SK-N-SH (cell line): ENCODE data around the gene ACTRT3. TPM values are rescaled to one million over a fixed set of nuclear protein-coding genes. Genes with fewer than 3 reads are reported as not detected.

ENCODE experiments used
- CTCF ChIA-PET: fragments of 300-600, 350-600 bp; formaldehyde crosslinking; extraction: SDS; loops from one replicate; lab custom pipeline; 2021; lab: Yijun Ruan, JAX
- POLR2A ChIA-PET: fragments of 350-600 bp; sonication (Branson Sonifier 250); formaldehyde crosslinking; extraction: SDS; loops from one replicate; lab custom pipeline; 2020; ENCODE audit warnings: antibody characterized with exemption, inconsistent platforms; lab: Yijun Ruan, JAX
- DNase-seq: peaks from one replicate; pipeline ENCODE4 v3.0.0; 2012
- H2AFZ ChIP-seq: fragments of 200-600 bp; sonication (generic); 2 replicates; pipeline ENCODE4 v1.8.1; 2016; ENCODE audit warnings: antibody characterized with exemption, mild to moderate bottlenecking, low read depth
- H3F3A ChIP-seq: fragments of 200-600 bp; sonication (generic); replicated peaks from 2 replicates; pipeline ENCODE3; 2016; ENCODE audit warnings: antibody characterized with exemption, mild to moderate bottlenecking; ENCODE audit not compliant: insufficient read depth
- H3K27ac ChIP-seq, 2 experiments: fragments of 200-500 bp in 1 of 2; fragments of 200-600 bp in 1 of 2; sonication (Bioruptor generic) in 1 of 2; sonication (generic), shearing (Covaris generic) in 1 of 2; 2 replicates each; pipeline versions ENCODE4 v1.5.1 to v1.6.1; 2014 to 2016; ENCODE audit warnings: low read depth in 2 of 2, inconsistent platforms in 1 of 2, low read length in 1 of 2, mild to moderate bottlenecking in 1 of 2, mixed read lengths in 1 of 2
- H3K27me3 ChIP-seq: fragments of 200-600 bp; sonication (generic), shearing (Covaris generic); 2 replicates; pipeline ENCODE4 v1.6.1; 2016; ENCODE audit warnings: mixed run types; ENCODE audit not compliant: insufficient read depth
- H3K36me3 ChIP-seq, 2 experiments: fragments of 200-500 bp in 1 of 2; fragments of 200-600 bp in 1 of 2; sonication (Bioruptor generic) in 1 of 2; sonication (generic) in 1 of 2; replicated peaks in 1 of 2; 2 replicates each; pipeline versions ENCODE3 to v1.5.1; 2014 to 2016; ENCODE audit warnings: low read length in 1 of 2, mild to moderate bottlenecking in 1 of 2; ENCODE audit not compliant: insufficient read depth in 2 of 2, control insufficient read depth in 1 of 2
- H3K4me1 ChIP-seq, 2 experiments: fragments of 200-500 bp in 1 of 2; fragments of 200-600 bp in 1 of 2; sonication (Bioruptor generic) in 1 of 2; sonication (generic), shearing (Covaris generic) in 1 of 2; 2 replicates each; pipeline versions ENCODE4 v1.5.1 to v1.6.1; 2014 to 2016; ENCODE audit warnings: low read depth in 1 of 2, low read length in 1 of 2, mixed run types in 1 of 2; ENCODE audit not compliant: insufficient read depth in 2 of 2, control insufficient read depth in 1 of 2
- H3K4me2 ChIP-seq: fragments of 200-600 bp; sonication (generic), shearing (Covaris generic); 2 replicates; pipeline ENCODE4 v1.6.1; 2017; ENCODE audit warnings: mixed run types
- H3K4me3 ChIP-seq, 2 experiments: fragments of 200-500 bp in 1 of 2; fragments of 200-600 bp in 1 of 2; sonication (Bioruptor generic) in 1 of 2; sonication (generic), shearing (Covaris generic) in 1 of 2; 2 replicates each; pipeline versions ENCODE4 v1.5.1 to v1.8.1; 2014 to 2016; ENCODE audit warnings: low read depth in 2 of 2, inconsistent platforms in 1 of 2, low read length in 1 of 2, mild to moderate bottlenecking in 1 of 2, mixed read lengths in 1 of 2, moderate library complexity in 1 of 2
- H3K79me2 ChIP-seq: fragments of 200-600 bp; sonication (generic); 2 replicates; pipeline ENCODE4 v1.8.1; 2017; ENCODE audit warnings: mild to moderate bottlenecking; ENCODE audit not compliant: insufficient read depth
- H3K9ac ChIP-seq: fragments of 200-600 bp; sonication (generic); 2 replicates; pipeline ENCODE4 v1.6.1; 2017; ENCODE audit warnings: mixed run types
- H3K9me2 ChIP-seq: fragments of 200-600 bp; sonication (generic); 2 replicates; pipeline ENCODE4 v1.6.1; 2017; ENCODE audit warnings: mixed run types
- H3K9me3 ChIP-seq: fragments of 200-600 bp; sonication (generic); 2 replicates; pipeline ENCODE4 v1.6.1; 2017; ENCODE audit warnings: mixed run types, mild to moderate bottlenecking, moderate library complexity
- H4K20me1 ChIP-seq: fragments of 200-600 bp; sonication (generic); 2 replicates; pipeline ENCODE4 v1.6.1; 2017; ENCODE audit warnings: mild to moderate bottlenecking, mixed run types; ENCODE audit not compliant: insufficient read depth
- CHD2 ChIP-seq: fragments of 150-350 bp; IDR thresholded peaks from 2 replicates; pipeline ENCODE4 v1.6.1; 2018; ENCODE audit warnings: low read length; ENCODE audit not compliant: partially characterized antibody
- ELF1 ChIP-seq: IDR thresholded peaks from 2 replicates; pipeline ENCODE4 v1.4.0; 2012
- EP300 ChIP-seq, 2 experiments: IDR thresholded peaks; 2 replicates each; pipeline versions ENCODE4 v1.4.0 to v1.6.1; 2012; ENCODE audit warnings: borderline replicate concordance in 1 of 2, low read depth in 1 of 2, low read length in 1 of 2
- EZH2phosphoT487 ChIP-seq: fragments of 200-600 bp; sonication (generic); IDR thresholded peaks from 2 replicates; pipeline ENCODE4 v1.6.1; 2017; ENCODE audit warnings: low read depth, mixed run types, mild to moderate bottlenecking, antibody characterized with exemption, moderate library complexity, borderline replicate concordance
- FOSL2 ChIP-seq: IDR thresholded peaks from 2 replicates; pipeline ENCODE4 v1.4.0; 2012; ENCODE audit warnings: low read depth, mild to moderate bottlenecking, moderate library complexity, borderline replicate concordance
- FOXM1 ChIP-seq: IDR thresholded peaks from 2 replicates; pipeline ENCODE4 v1.4.0; 2012; ENCODE audit warnings: low read depth, mild to moderate bottlenecking
- MEF2A ChIP-seq: IDR thresholded peaks from 2 replicates; pipeline ENCODE4 v1.4.0; 2012; ENCODE audit warnings: low read depth, borderline replicate concordance
- NFIC ChIP-seq: IDR thresholded peaks from 2 replicates; pipeline ENCODE4 v1.4.0; 2012; ENCODE audit warnings: borderline replicate concordance
- POLR2AphosphoS5 ChIP-seq: IDR thresholded peaks from 2 replicates; pipeline ENCODE4 v1.6.1; 2012; ENCODE audit warnings: low read depth, low read length
- RFX5 ChIP-seq: IDR thresholded peaks from 2 replicates; pipeline ENCODE4 v1.6.1; 2012; ENCODE audit warnings: mild to moderate bottlenecking, improper control_type of control experiment, low read length
- RXRA ChIP-seq: IDR thresholded peaks from 2 replicates; pipeline ENCODE4 v1.4.0; 2012; ENCODE audit warnings: low read depth, mild to moderate bottlenecking, borderline replicate concordance
- SMC3 ChIP-seq: IDR thresholded peaks from 2 replicates; pipeline ENCODE4 v1.6.1; 2012; ENCODE audit warnings: low read depth, low read length, improper control_type of control experiment
- TEAD4 ChIP-seq: IDR thresholded peaks from 2 replicates; pipeline ENCODE4 v1.4.0; 2012; ENCODE audit warnings: mild to moderate bottlenecking, borderline replicate concordance; ENCODE audit not compliant: insufficient read depth
- WGBS: methylation state at CpG from one replicate; pipeline ENCODE4 v1.1.6; 2017; ENCODE audit warnings: low lambda C conversion rate; 5-methylcytosine and 5-hydroxymethylcytosine counted together
- polyA plus RNA-seq, 3 experiments: library from polyadenylated mRNA; depleted of rRNA; stranded (reverse); fragments of >200 nt; gene quantifications; 2 replicates each; pipeline ENCODE4 v1.2.3, GENCODE V29; 2012
- TF ChIP-seq, protein P1 (sequence below): fragments of 150-350 bp; IDR thresholded peaks from 2 replicates; pipeline ENCODE4 v1.6.1; 2017; ENCODE audit warnings: antibody characterized with exemption, low read length, low read depth, borderline replicate concordance
- TF ChIP-seq, protein P2 (sequence below): IDR thresholded peaks from 2 replicates; pipeline ENCODE4 v1.4.0; 2012; ENCODE audit warnings: low read depth, borderline replicate concordance

The ACTRT3 gene
- polyA plus RNA-seq, 1 of the 3 experiments (the other 2 are of a cell fraction): 1.2 TPM

DNA sequence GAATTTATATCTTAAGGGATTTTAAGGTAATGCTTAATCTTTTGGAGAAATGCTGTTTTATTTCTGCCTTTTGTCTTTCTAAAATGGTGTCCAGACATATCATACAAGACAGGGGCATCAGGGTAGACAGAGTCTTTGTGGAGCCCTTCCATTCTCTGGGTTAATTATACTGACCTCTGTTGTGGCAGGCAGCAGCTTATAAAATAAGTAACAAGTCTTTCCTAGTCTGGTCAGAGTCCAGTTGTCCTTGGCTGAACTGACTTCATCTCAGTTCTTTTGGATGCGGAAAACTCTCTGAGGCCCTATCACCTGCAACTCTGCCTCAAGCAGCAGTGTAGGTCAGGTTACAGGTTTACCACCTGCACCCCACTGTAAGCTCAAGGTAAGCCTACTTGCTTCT, 23.0 kb upstream of the ACTRT3 start:
- H3K9me2 ChIP-seq: no peaks in the 10 kb centered on the region
- H3K9me3 ChIP-seq: no peaks in the 10 kb centered on the region
- peaks cover 4% of the 10 kb centered on the region for H3K79me2 ChIP-seq
- TF ChIP-seq, protein P1, sequence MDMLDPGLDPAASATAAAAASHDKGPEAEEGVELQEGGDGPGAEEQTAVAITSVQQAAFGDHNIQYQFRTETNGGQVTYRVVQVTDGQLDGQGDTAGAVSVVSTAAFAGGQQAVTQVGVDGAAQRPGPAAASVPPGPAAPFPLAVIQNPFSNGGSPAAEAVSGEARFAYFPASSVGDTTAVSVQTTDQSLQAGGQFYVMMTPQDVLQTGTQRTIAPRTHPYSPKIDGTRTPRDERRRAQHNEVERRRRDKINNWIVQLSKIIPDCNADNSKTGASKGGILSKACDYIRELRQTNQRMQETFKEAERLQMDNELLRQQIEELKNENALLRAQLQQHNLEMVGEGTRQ: no peak
- no peak for TF ChIP-seq RXRA
- TF ChIP-seq EP300 (IDR thresholded peaks at IDR 0.05; ENCODE audit: borderline replicate concordance in 1 of 2, low read depth in 1 of 2, low read length in 1 of 2): no peak
- no peak for TF ChIP-seq ELF1
- TF ChIP-seq EZH2phosphoT487: no peak
- no peak for TF ChIP-seq FOXM1
- no peak for TF ChIP-seq CHD2
- no peak for TF ChIP-seq POLR2AphosphoS5
- no peak for TF ChIP-seq MEF2A
- no peak for TF ChIP-seq RFX5
- TF ChIP-seq TEAD4: no peak
- no peak for TF ChIP-seq SMC3
- TF ChIP-seq NFIC: no peak
- TF ChIP-seq, protein P2, sequence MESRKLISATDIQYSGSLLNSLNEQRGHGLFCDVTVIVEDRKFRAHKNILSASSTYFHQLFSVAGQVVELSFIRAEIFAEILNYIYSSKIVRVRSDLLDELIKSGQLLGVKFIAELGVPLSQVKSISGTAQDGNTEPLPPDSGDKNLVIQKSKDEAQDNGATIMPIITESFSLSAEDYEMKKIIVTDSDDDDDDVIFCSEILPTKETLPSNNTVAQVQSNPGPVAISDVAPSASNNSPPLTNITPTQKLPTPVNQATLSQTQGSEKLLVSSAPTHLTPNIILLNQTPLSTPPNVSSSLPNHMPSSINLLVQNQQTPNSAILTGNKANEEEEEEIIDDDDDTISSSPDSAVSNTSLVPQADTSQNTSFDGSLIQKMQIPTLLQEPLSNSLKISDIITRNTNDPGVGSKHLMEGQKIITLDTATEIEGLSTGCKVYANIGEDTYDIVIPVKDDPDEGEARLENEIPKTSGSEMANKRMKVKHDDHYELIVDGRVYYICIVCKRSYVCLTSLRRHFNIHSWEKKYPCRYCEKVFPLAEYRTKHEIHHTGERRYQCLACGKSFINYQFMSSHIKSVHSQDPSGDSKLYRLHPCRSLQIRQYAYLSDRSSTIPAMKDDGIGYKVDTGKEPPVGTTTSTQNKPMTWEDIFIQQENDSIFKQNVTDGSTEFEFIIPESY: no peak
- TF ChIP-seq FOSL2: no peak
- no peak overlapping the region for H2AFZ ChIP-seq
- no peak overlapping the region for H3K4me3 ChIP-seq
- H3K4me1 ChIP-seq: 0 out of 4 replicates have a peak, but pooled peaks cover 0 to 4% of the 10 kb centered on the region in 2 experiments
- peaks cover 14% of the 10 kb centered on the region for H3F3A ChIP-seq
- no peak overlapping the region for H3K9ac ChIP-seq
- no peaks in the 10 kb centered on the region for H3K27me3 ChIP-seq
- H3K4me2 ChIP-seq: no peak overlapping the region
- H4K20me1 ChIP-seq: no peaks in the 10 kb centered on the region
- no peak overlapping the region for H3K27ac ChIP-seq
- H3K36me3 ChIP-seq: peaks cover 52 to 77% of the 10 kb centered on the region in 2 experiments
- 100% methylated on average over 1 of the region's 1 CpG for WGBS
- CTCF ChIA-PET: interaction anchor here (1.0 kb wide), 1 partner anchor 9 kb away, joined by 3 read pairs; no protein-coding TSS in a partner anchor
- POLR2A ChIA-PET: no interaction called here
- no peak for DNase-seq
